A549 (cell line): ENCODE results near the gene GYG2. TPM values are rescaled to one million over a fixed set of nuclear protein-coding genes. Genes with fewer than 3 reads are reported as not detected.
"Not testable (repeated sequence)": the region's sequence is repeated elsewhere in the genome, so short reads cannot be mapped to it uniquely, and the experiment has no call there.

Experiments used
- ATAC-seq, 2 experiments: fragments of 200-7000 bp in 1 of 2; fragments of >200 bp in 1 of 2; cut with Nextera tagmentation in 1 of 2; cut with Tn5 transposase in 1 of 2; 3 replicates each; pipeline versions ENCODE4 v1.8.0 to v1.9.1; 2018 to 2020; ENCODE audit warnings: mild to moderate bottlenecking in 1 of 2, moderate library complexity in 1 of 2
- CTCF ChIA-PET: fragments of 300-600 bp; sonication (Branson Sonifier 250); formaldehyde crosslinking; extraction: SDS; loops from one replicate; lab custom pipeline; 2021; ENCODE audit warnings: antibody characterized with exemption, inconsistent platforms; lab: Yijun Ruan, JAX
- POLR2A ChIA-PET: fragments of 350-600 bp; formaldehyde crosslinking; extraction: SDS; loops from one replicate; lab custom pipeline; 2021; ENCODE audit warnings: antibody characterized with exemption, inconsistent platforms; lab: Yijun Ruan, JAX
- DNase-seq, 2 experiments: peaks; one replicate each; pipeline versions ENCODE4 v3.0.0 to v3.0.0-alpha.2; 2011 to 2016; ENCODE audit warnings: low read depth in 1 of 2, low spot score in 1 of 2
- FAIRE-seq: peaks from 2 replicates; lab custom pipeline; 2011; peaks lifted over from hg19 to GRCh38; lab: Jason Lieb, UNC
- H3K27ac ChIP-seq, 2 experiments: fragments of >200 bp; sonication (Bioruptor Twin); formaldehyde crosslinking; 3 replicates each; pipeline ENCODE4 v1.5.1; 2016 to 2017
- H3K4me1 ChIP-seq: fragments of >200 bp; sonication (Bioruptor Twin); formaldehyde crosslinking; 3 replicates; pipeline ENCODE4 v1.6.1; 2016
- H3K4me2 ChIP-seq: fragments of >200 bp; sonication (Bioruptor Twin); formaldehyde crosslinking; 3 replicates; pipeline ENCODE4 v1.6.1; 2016
- H3K4me3 ChIP-seq: fragments of >200 bp; sonication (Bioruptor Twin); formaldehyde crosslinking; 3 replicates; pipeline ENCODE4 v1.5.1; 2016
- H3K9me3 ChIP-seq: fragments of >200 bp; sonication (Bioruptor Twin); formaldehyde crosslinking; 3 replicates; pipeline ENCODE4 v1.6.1; 2016
- CBX2 ChIP-seq: fragments of 200-600 bp; sonication (generic); IDR thresholded peaks from 2 replicates; pipeline ENCODE4 v1.6.1; 2016; ENCODE audit warnings: low read depth, mild to moderate bottlenecking, borderline replicate concordance
- CHD2 ChIP-seq: fragments of 150-350 bp; IDR thresholded peaks from 2 replicates; pipeline ENCODE4 v1.6.1; 2014; ENCODE audit warnings: low read length; ENCODE audit not compliant: partially characterized antibody
- CHD4 ChIP-seq: fragments of 200-600 bp; sonication (generic); IDR thresholded peaks from 2 replicates; pipeline ENCODE4 v1.6.1; 2016; ENCODE audit warnings: antibody characterized with exemption, mild to moderate bottlenecking, borderline replicate concordance
- CTCF ChIP-seq: fragments of >200 bp; sonication (Bioruptor Twin); formaldehyde crosslinking; IDR thresholded peaks from 3 replicates; pipeline ENCODE4 v1.5.1; 2016
- E2F6 ChIP-seq: IDR thresholded peaks from 2 replicates; pipeline ENCODE4 v1.6.1; 2012; ENCODE audit warnings: low read depth, borderline replicate concordance
- EHF ChIP-seq: fragments of 250-450 bp; sonication (Bioruptor Pico); IDR thresholded peaks from 2 replicates; pipeline ENCODE4 v1.5.0; 2020; ENCODE audit warnings: mild to moderate bottlenecking
- ESRRA ChIP-seq: fragments of 150-350 bp; IDR thresholded peaks from 2 replicates; pipeline ENCODE4 v1.6.1; 2014; ENCODE audit warnings: mild to moderate bottlenecking, low read length, borderline replicate concordance
- HMGXB4 ChIP-seq: fragments of 250-450 bp; sonication (Bioruptor Pico); IDR thresholded peaks from 2 replicates; pipeline ENCODE4 v1.5.0; 2021; ENCODE audit warnings: mild to moderate bottlenecking, moderate library complexity, borderline replicate concordance
- HOXB13 ChIP-seq: fragments of 250-450 bp; sonication (Bioruptor Pico); IDR thresholded peaks from 2 replicates; pipeline ENCODE4 v1.5.0; 2020; ENCODE audit warnings: low read depth, mild to moderate bottlenecking, moderate library complexity
- JUN ChIP-seq, 2 experiments: fragments of >200 bp; sonication (Bioruptor Twin); formaldehyde crosslinking; IDR thresholded peaks; 2 replicates in 1 of 2; 3 replicates in 1 of 2; pipeline ENCODE4 v1.6.1; 2016 to 2017
- KDM5A ChIP-seq: fragments of 200-600 bp; sonication (generic); IDR thresholded peaks from 2 replicates; pipeline ENCODE4 v1.6.1; 2016; ENCODE audit warnings: antibody characterized with exemption, mild to moderate bottlenecking
- MAFK ChIP-seq: fragments of 450-650 bp; IDR thresholded peaks from 2 replicates; pipeline ENCODE4 v1.6.1; 2014; ENCODE audit not compliant: partially characterized antibody
- NR3C1 ChIP-seq: fragments of >200 bp; sonication (Bioruptor Twin); formaldehyde crosslinking; IDR thresholded peaks from 3 replicates; pipeline ENCODE4 v1.6.1; 2017
- PBX3 ChIP-seq: IDR thresholded peaks from 2 replicates; pipeline ENCODE4 v1.6.1; 2012
- RAD21 ChIP-seq, 2 experiments: fragments of >200 bp in 1 of 2; sonication (Bioruptor Twin) in 1 of 2; formaldehyde crosslinking in 1 of 2; IDR thresholded peaks in 1 of 2; conservative IDR thresholded peaks in 1 of 2; 2 replicates in 1 of 2; 3 replicates in 1 of 2; pipeline ENCODE4 v1.6.1; 2012 to 2018; ENCODE audit warnings: inconsistent platforms in 1 of 2
- TP53 ChIP-seq: fragments of 250-450 bp; sonication (Bioruptor Pico); IDR thresholded peaks from 2 replicates; pipeline ENCODE4 v1.5.0; 2021; ENCODE audit warnings: mild to moderate bottlenecking, moderate library complexity
- ZNF302 ChIP-seq: fragments of 250-450 bp; sonication (Bioruptor Pico); IDR thresholded peaks from 2 replicates; pipeline ENCODE4 v1.9.0; 2021; ENCODE audit warnings: inconsistent platforms, mild to moderate bottlenecking, moderate library complexity
- ZSCAN20 ChIP-seq: fragments of 250-450 bp; sonication (Bioruptor Pico); IDR thresholded peaks from 2 replicates; pipeline ENCODE4 v1.8.0; 2022; ENCODE audit warnings: mild to moderate bottlenecking, moderate library complexity
- WGBS: methylation state at CpG from one replicate; pipeline ENCODE4 v1.1.6; 2017; ENCODE audit errors: missing lambda C conversion rate; 5-methylcytosine and 5-hydroxymethylcytosine counted together
- polyA minus RNA-seq: library from RNA; depleted of rRNA, polyadenylated mRNA; stranded (reverse); fragments of >200 nt; gene quantifications from 2 replicates; pipeline ENCODE4 v1.2.3, GENCODE V29; 2011; rRNA and poly(A)+ RNA removed
- polyA plus RNA-seq, 4 experiments: library from polyadenylated mRNA; depleted of rRNA in 3 of 4; stranded (reverse); fragments of >200 nt; fragmentation: RNase III in 1 of 4; extraction: RNeasy Plus Mini Kit Qiagen cat#74134 plus additional on column Dnase treatment in 1 of 4; gene quantifications; 2 replicates in 3 of 4; 3 replicates in 1 of 4; pipeline ENCODE4 v1.2.3, GENCODE V29; 2011 to 2017

The GYG2 gene
- polyA plus RNA-seq (2011; rRNA removed): 14.1 and 14.3 TPM in 2 replicates
- polyA plus RNA-seq (2012; cell fraction: cytosol; rRNA removed): 6.8 and 10.2 TPM in 2 replicates
- 6.9 and 8.6 TPM in 2 replicates for polyA plus RNA-seq (2012; cell fraction: nucleus; rRNA removed)
- polyA plus RNA-seq (2017; fragmentation: RNase III; extraction: RNeasy Plus Mini Kit Qiagen cat#74134 plus additional on column Dnase treatment): 11.0 to 13.6 TPM (median 12.7 TPM) in 3 replicates
- 27.1 and 33.3 TPM in 2 replicates for polyA minus RNA-seq

- no peak for TF ChIP-seq HMGXB4 (CRISPR knock-in tag)
- no peak for TF ChIP-seq TP53 (CRISPR knock-in tag)
- TF ChIP-seq CTCF: 0 out of 3 replicates have a peak, but pooled peaks have one; percentile 8
- peak in 1 of 2 experiments; percentile 27; a peak in 1 of 5 replicates for TF ChIP-seq RAD21 (conservative IDR thresholded peaks at IDR 0.05 in 1 of 2, IDR thresholded peaks at IDR 0.05 in 1 of 2)
- no peak for TF ChIP-seq NR3C1
- no peak for TF ChIP-seq PBX3
- peak in 1 of 2 experiments; percentile 56 for DNase-seq
Observed at GRCh38 chrX:2828344-2828958, at the start of gene GYG2. Gene GYG2 (plus strand): TSS chrX:2828930. CDS start chrX:2830189, 1,259 bp downstream.

GRCh38 chrX:2780472-2781225 is 48.1 kb upstream of the GYG2 start:
- H3K4me3 ChIP-seq, H3K27ac ChIP-seq, CTCF ChIA-PET, FAIRE-seq, H3K4me1 ChIP-seq, H3K4me2 ChIP-seq, POLR2A ChIA-PET, ATAC-seq, H3K9me3 ChIP-seq, DNase-seq: not testable (repeated sequence)
- 75% methylated on average over 12 of the region's 12 CpGs for WGBS

More at GRCh38 chrX:2828344-2828958, at the start of gene GYG2:
- peak; percentile 83 to 91 for ATAC-seq
- peak within 1 kb of the TSS; percentile 71 for H3K4me2 ChIP-seq
- no peaks in the 10 kb centered on the region for H3K9me3 ChIP-seq
- FAIRE-seq: no peak
- 64% methylated on average over 15 of the region's 56 CpGs for WGBS
- H3K4me3 ChIP-seq: peak within 1 kb of the TSS; percentile 69
- H3K27ac ChIP-seq: peak within 1 kb of the TSS; percentile 75 to 93
- CTCF ChIA-PET: no interaction called here
- no peaks in the 10 kb centered on the region; the same call in 2 of the 3 replicates for H3K4me1 ChIP-seq
- POLR2A ChIA-PET: no interaction called here

- ChIA-PET CTCF (no interaction called here), POLR2A (no interaction called here)
- ATAC-seq: no peak
- H3K4me2 ChIP-seq: no peak overlapping the region
- H3K27ac ChIP-seq: no peak overlapping the region
- no peak for FAIRE-seq
- no peak overlapping the region for H3K4me3 ChIP-seq
- no peaks in the 10 kb centered on the region for H3K4me1 ChIP-seq
- H3K9me3 ChIP-seq: no peaks in the 10 kb centered on the region
- no peak for TF ChIP-seq CBX2
- no peak for DNase-seq
- WGBS: 100% methylated on average over 1 of the region's 1 CpG
Observed at GRCh38 chrX:2781226-2781571, 47.5 kb upstream of the GYG2 start.

GRCh38 chrX:2781698-2782097 is 47.0 kb upstream of the GYG2 start:
- Histone ChIP-seq H3K4me3 (no peak overlapping the region), H3K4me1 (no peaks in the 10 kb centered on the region), H3K4me2 (no peak overlapping the region), H3K9me3 (no peaks in the 10 kb centered on the region), H3K27ac (no peak overlapping the region)
- 68% methylated on average over 6 of the region's 6 CpGs for WGBS
- DNase-seq: no peak
- no peak for ATAC-seq
- POLR2A ChIA-PET: no interaction called here
- CTCF ChIA-PET: no interaction called here
- FAIRE-seq: no peak
- TF ChIP-seq EHF (CRISPR knock-in tag): no peak
- no peak for TF ChIP-seq ESRRA
- TF ChIP-seq MAFK: no peak
- no peak for TF ChIP-seq CHD4
- no peak for TF ChIP-seq TP53 (CRISPR knock-in tag)
- no peak for TF ChIP-seq NR3C1
- TF ChIP-seq PBX3: no peak
- TF ChIP-seq KDM5A: no peak
- no peak for TF ChIP-seq JUN (IDR thresholded peaks at IDR 0.05)
- no peak for TF ChIP-seq HOXB13 (CRISPR knock-in tag)
- no peak for TF ChIP-seq ZSCAN20
- no peak for TF ChIP-seq CHD2
- TF ChIP-seq E2F6: no peak
- no peak for TF ChIP-seq ZNF302 (CRISPR knock-in tag)
